Measurements from ENCODE around the gene WDR18. TPM values are rescaled to one million over a fixed set of nuclear protein-coding genes. Genes with fewer than 3 reads are reported as not detected.

Gene WDR18
- total RNA-seq, 1 donor from 2014 or later, result 21.9 TPM

DNA sequence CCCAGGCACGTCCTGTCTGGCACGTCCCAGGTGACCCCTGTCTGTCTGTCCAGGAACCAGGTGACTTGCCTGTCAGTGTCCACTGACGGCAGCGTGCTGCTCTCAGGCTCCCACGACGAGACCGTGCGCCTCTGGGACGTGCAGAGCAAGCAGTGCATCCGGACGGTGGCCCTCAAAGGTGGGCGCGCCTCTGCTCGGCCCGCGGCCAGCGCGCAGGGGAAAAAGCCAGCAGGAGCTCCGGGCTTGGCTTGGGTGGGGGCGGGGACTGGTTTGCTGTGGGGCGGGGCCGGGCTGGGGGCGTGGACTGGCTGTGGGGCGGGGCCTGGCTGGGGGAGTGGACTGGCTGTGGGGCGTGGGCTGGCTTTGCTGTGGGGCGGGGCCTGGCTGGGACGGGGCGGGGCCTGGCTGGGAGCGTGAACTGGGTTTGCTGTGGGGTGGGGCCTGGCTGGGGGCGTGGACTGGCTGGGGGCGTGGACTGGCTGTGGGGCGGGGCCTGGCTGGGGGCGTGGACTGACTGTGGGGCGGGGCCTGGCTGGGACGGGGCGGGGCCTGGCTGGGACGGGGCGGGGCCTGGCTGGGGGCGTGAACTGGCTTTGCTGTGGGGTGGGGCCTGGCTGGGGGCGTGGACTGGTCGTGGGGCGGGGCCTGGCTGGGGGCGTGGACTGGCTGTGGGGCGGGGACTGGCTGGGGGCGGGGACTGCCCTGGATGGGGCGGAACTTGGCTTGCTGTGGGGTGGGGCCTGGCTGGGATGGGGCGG is 7.2 kb downstream of the WDR18 start:
- ATAC-seq (peak; percentile 53), DNase-seq (no peak)
- peaks cover 27% of the 10 kb centered on the region for H3K36me3 ChIP-seq
- H3K9me3 ChIP-seq, result no peaks in the 10 kb centered on the region
- H3K4me3 ChIP-seq, result no peak overlapping the region
- H3K27ac ChIP-seq, result no peak overlapping the region
- TF ChIP-seq, protein P1, sequence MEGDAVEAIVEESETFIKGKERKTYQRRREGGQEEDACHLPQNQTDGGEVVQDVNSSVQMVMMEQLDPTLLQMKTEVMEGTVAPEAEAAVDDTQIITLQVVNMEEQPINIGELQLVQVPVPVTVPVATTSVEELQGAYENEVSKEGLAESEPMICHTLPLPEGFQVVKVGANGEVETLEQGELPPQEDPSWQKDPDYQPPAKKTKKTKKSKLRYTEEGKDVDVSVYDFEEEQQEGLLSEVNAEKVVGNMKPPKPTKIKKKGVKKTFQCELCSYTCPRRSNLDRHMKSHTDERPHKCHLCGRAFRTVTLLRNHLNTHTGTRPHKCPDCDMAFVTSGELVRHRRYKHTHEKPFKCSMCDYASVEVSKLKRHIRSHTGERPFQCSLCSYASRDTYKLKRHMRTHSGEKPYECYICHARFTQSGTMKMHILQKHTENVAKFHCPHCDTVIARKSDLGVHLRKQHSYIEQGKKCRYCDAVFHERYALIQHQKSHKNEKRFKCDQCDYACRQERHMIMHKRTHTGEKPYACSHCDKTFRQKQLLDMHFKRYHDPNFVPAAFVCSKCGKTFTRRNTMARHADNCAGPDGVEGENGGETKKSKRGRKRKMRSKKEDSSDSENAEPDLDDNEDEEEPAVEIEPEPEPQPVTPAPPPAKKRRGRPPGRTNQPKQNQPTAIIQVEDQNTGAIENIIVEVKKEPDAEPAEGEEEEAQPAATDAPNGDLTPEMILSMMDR (IDR thresholded peaks at IDR 0.05), result no peak
- intact Hi-C loops (cut with DNase I), result no loop called here
- peaks cover 8% of the 10 kb centered on the region for H3K4me1 ChIP-seq
- peaks cover 13% of the 10 kb centered on the region for H3K27me3 ChIP-seq

GRCh38 chr19:991932-992669 is 8.0 kb downstream of the WDR18 start:
- no peak for DNase-seq
- Histone ChIP-seq H3K27me3 (peaks cover 19% of the 10 kb centered on the region), H3K4me3 (no peak overlapping the region), H3K36me3 (peaks cover 23% of the 10 kb centered on the region), H3K27ac (no peak overlapping the region), H3K9me3 (no peaks in the 10 kb centered on the region), H3K4me1 (peaks cover 13% of the 10 kb centered on the region)
- TF ChIP-seq, protein P1 (IDR thresholded peaks at IDR 0.05), result no peak
- no peak for ATAC-seq
- intact Hi-C loops (cut with DNase I), result no loop called here

DNA sequence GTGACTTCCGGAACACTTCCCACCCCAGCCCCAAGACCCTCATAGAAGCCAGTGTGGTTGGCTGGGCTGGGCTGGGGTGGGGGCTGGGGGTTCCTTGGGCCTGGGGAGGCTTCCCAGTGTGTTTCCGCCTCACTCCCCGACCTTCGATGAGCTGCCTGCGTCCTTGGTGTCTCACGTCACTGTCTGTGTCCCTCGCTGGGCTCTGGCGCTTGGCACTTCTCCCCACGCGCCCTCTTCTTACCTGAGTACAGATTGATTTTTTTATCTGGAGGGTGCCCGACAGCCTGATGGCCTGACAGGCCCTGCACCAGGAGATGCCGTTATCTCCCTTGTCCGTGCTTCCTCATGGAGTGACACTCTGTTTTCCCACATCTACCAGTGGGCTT is 8.5 kb downstream of the WDR18 start:
- DNase-seq (no peak), ATAC-seq (no peak)
- Histone ChIP-seq H3K4me1 (peaks cover 13% of the 10 kb centered on the region), H3K27me3 (peaks cover 25% of the 10 kb centered on the region), H3K36me3 (peaks cover 22% of the 10 kb centered on the region), H3K27ac (no peak overlapping the region), H3K9me3 (no peaks in the 10 kb centered on the region), H3K4me3 (no peak overlapping the region)
- TF ChIP-seq, protein P1 (IDR thresholded peaks at IDR 0.05), result no peak
- intact Hi-C loops (cut with DNase I), result no loop called here

DNA sequence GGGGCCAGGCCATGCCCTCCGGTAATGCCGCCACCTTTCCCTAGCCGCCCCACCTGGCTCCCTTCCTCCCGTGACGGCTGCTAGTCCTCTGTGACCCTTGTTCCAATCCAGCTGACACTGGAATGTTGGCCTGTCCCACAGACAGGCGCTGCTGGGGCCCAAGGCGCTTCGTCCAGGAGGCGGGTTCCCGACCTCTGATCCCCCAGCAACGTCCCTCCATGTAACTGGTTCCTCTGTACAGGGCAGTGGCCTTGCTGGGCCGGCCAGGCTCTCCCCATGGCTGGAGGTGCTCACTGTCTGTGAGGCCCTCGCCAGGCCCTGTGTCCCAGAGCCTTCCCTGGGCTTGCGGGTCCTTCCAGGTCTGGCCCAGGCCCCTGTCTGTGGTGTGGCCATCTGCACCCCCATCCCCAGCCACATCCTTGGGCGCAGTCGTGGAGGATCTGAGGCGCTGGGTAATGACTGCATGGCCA is 9.3 kb downstream of the WDR18 start:
- ATAC-seq, result no peak
- no peaks in the 10 kb centered on the region for H3K9me3 ChIP-seq
- peaks cover 22% of the 10 kb centered on the region for H3K36me3 ChIP-seq
- no peak overlapping the region for H3K4me3 ChIP-seq
- H3K27ac ChIP-seq, result no peak overlapping the region
- TF ChIP-seq, protein P1 (IDR thresholded peaks at IDR 0.05), result no peak
- DNase-seq, result peak; percentile 59
- intact Hi-C loops (cut with DNase I), result no loop called here
- peaks cover 32% of the 10 kb centered on the region for H3K27me3 ChIP-seq
- H3K4me1 ChIP-seq, result peaks cover 13% of the 10 kb centered on the region

GRCh38 chr19:993831-994393 is 9.8 kb downstream of the WDR18 start:
- intact Hi-C loops (cut with DNase I), result no loop called here
- Histone ChIP-seq H3K36me3 (peaks cover 22% of the 10 kb centered on the region), H3K9me3 (no peaks in the 10 kb centered on the region), H3K4me3 (no peak overlapping the region), H3K4me1 (peaks cover 13% of the 10 kb centered on the region), H3K27ac (no peak overlapping the region), H3K27me3 (peaks cover 35% of the 10 kb centered on the region)
- DNase-seq, result peak; percentile 64
- TF ChIP-seq, protein P1 (IDR thresholded peaks at IDR 0.05), result no peak
- no peak for ATAC-seq
